Activated naive CD4-positive, alpha-beta T cell treated with anti-CD3 and anti-CD28 coated beads, Interleukin-2, amount 10 ng/mL, durations not matched to agents 7 days and 5 days (primary cell): ENCODE measurements around the gene CDK13.
A peak's percentile ranks its signal among the peaks of the same experiment; 100 is the strongest.
"Not testable (repeated sequence)": the region's sequence is repeated elsewhere in the genome, so short reads cannot be mapped to it uniquely, and the experiment has no call there.

Experiments
- CTCF ChIA-PET: fragments of 350-600 bp; sonication (Branson Sonifier 250); formaldehyde crosslinking; loops from one replicate; lab custom pipeline; 2021; ENCODE audit warnings: antibody characterized with exemption; lab: Charles Lee
- DNase-seq: peaks from one replicate; pipeline ENCODE4 v3.0.0-alpha.2; 2020
- H3K27ac Mint-ChIP-seq: one replicate; pipeline ENCODE4 v1.8.0; 2021; ENCODE audit warnings: mild to moderate bottlenecking, moderate library complexity, mixed read lengths
- H3K27me3 Mint-ChIP-seq: one replicate; pipeline ENCODE4 v1.8.0; 2021; ENCODE audit warnings: mild to moderate bottlenecking, mixed read lengths
- H3K36me3 Mint-ChIP-seq: one replicate; pipeline ENCODE4 v1.8.0; 2021; ENCODE audit warnings: mixed read lengths
- H3K4me1 Mint-ChIP-seq: one replicate; pipeline ENCODE4 v1.8.0; 2021; ENCODE audit warnings: mixed read lengths
- H3K4me3 Mint-ChIP-seq: one replicate; pipeline ENCODE4 v1.8.0; 2021; ENCODE audit warnings: mild to moderate bottlenecking, moderate library complexity, mixed read lengths
- H3K9me3 Mint-ChIP-seq: one replicate; pipeline ENCODE4 v1.8.0; 2021; ENCODE audit warnings: mixed read lengths

Gene CDK13

DNA sequence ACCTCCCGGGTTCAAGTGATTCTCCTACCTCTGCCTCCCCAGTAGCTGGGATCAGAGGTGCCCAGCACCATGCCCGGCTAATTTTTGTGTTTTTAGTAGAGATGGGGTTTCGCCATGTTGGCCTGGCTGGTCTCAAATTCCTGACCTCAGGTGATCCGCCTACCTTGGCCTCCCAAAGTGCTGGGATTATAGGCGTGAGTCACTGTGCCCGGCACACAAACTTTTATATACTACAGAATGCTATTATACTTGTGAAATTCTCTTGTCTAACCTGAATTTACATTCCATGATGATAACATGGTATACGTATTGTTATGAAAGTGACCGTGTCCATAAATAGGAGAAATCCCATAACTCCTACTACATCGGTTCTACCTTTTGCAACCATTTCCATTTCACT is 167.1 kb downstream of the CDK13 start:
- H3K27me3 Mint-ChIP-seq, CTCF ChIA-PET, H3K4me3 Mint-ChIP-seq, H3K36me3 Mint-ChIP-seq, H3K9me3 Mint-ChIP-seq, H3K27ac Mint-ChIP-seq, DNase-seq, H3K4me1 Mint-ChIP-seq: not testable (repeated sequence)

DNA sequence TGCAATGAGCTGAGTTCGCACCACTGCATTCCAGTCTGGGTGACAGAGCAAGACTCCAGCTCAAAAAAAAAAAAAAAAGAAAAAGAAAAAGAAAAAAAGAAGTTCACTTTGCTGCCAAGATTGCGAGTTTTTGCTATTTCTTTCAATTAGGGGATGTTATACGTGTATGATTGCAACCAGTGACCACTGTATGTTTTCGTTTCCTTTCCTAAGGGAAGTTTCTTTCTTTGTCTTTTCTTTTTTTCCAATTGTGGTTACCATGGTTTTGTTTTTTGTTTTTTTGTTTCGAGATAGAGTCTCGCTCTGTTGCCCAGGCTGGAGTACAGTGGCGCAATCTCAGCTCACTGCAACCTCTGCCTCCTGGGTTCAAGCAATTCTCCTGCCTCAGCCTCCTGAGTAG is 168.1 kb downstream of the CDK13 start:
- H3K27ac Mint-ChIP-seq, H3K9me3 Mint-ChIP-seq, CTCF ChIA-PET, H3K36me3 Mint-ChIP-seq, H3K4me1 Mint-ChIP-seq, H3K27me3 Mint-ChIP-seq, DNase-seq, H3K4me3 Mint-ChIP-seq: not testable (repeated sequence)

DNA sequence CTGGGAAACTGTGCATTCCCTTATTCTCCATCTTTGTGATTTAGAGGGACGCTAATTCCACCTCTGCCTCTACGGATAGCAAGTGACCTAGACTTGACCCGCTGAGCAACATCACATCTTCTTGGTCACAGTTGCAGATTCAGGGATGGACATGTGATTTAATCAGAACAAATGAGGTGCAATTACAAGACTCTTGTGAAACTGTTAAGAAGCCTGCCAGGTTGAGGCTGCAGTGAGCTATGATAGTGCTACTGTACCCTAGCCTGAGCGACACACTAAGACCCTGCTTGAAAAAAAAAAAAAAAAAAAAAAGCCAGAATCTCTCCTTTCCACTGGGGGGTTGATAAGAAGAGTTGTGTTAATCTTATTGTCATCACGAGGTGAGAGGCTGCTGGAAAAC is 170.0 kb downstream of the CDK13 start:
- no peak overlapping the region for H3K27ac Mint-ChIP-seq
- CTCF ChIA-PET = no interaction called here
- H3K27me3 Mint-ChIP-seq = no peaks in the 10 kb centered on the region
- H3K4me1 Mint-ChIP-seq = no peaks in the 10 kb centered on the region
- H3K4me3 Mint-ChIP-seq = no peak overlapping the region
- no peaks in the 10 kb centered on the region for H3K9me3 Mint-ChIP-seq
- DNase-seq = no peak
- H3K36me3 Mint-ChIP-seq = no peaks in the 10 kb centered on the region

DNA sequence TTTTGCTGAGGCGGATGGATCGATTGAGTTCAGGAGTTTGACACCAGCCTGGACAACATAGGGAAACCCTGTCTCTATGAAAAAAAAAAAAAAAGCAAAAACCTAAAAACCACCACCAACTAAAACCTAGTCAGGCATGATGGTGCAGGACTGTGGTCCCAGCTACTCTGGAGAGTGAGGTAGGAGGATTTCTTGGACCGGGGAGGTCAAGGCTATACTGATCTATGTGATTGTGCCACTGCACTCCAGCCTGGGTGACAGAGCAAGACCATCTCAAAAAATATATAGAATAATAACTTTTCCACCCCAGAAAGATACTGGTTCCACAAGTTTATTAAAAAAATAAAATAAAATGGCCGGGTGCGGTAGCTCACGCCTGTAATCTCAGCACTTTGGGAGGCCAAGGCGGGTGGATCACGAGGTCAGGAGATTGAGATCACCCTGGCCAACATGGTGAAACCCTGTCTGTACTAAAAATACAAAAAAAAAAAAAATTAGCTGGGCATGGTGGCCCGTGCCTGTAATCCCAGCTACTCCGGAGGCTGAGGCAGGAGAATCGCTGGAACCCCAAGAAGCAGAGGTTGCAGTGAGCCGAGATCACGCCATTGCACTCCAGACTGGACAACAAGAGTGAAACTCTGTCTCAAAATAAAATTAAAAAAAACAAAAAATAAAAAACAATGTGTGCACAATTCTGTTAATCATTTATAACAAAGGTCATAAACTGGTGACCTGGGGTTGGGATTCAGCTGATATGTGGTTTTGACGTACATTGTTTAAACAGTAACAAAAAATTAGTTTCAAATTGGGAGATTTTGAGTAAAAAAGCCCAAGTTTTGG is 172.3 kb downstream of the CDK13 start:
- not testable (repeated sequence) for DNase-seq, H3K27me3 Mint-ChIP-seq, H3K9me3 Mint-ChIP-seq, H3K36me3 Mint-ChIP-seq, H3K27ac Mint-ChIP-seq, H3K4me1 Mint-ChIP-seq, H3K4me3 Mint-ChIP-seq
- CTCF ChIA-PET = interaction anchor here (1.2 kb wide), 1 partner anchor 225 kb away, joined by 4 read pairs; no protein-coding TSS in a partner anchor

DNA sequence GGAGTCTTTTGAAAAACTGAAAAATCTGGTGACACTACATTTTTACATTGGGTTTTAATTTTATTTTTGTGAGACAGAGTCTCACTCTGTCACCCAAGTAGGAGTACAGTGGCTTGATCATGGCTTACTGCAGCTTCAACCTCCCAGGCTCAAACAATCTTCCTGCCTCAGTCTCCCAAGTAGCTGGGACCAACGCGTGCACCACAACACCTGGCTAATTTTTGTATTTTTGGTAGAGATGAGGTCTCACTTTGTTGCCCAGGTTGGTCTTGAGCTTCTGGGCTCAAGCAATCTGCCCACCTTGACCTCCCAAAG is 172.8 kb downstream of the CDK13 start:
- H3K27ac Mint-ChIP-seq = no peak overlapping the region
- no peak overlapping the region for H3K4me3 Mint-ChIP-seq
- CTCF ChIA-PET = interaction anchor here (1.2 kb wide), 1 partner anchor 226 kb away, joined by 4 read pairs; no protein-coding TSS in a partner anchor
- no peaks in the 10 kb centered on the region for H3K4me1 Mint-ChIP-seq
- no peaks in the 10 kb centered on the region for H3K9me3 Mint-ChIP-seq
- no peak for DNase-seq
- peaks cover 2% of the 10 kb centered on the region for H3K36me3 Mint-ChIP-seq
- no peaks in the 10 kb centered on the region for H3K27me3 Mint-ChIP-seq

DNA sequence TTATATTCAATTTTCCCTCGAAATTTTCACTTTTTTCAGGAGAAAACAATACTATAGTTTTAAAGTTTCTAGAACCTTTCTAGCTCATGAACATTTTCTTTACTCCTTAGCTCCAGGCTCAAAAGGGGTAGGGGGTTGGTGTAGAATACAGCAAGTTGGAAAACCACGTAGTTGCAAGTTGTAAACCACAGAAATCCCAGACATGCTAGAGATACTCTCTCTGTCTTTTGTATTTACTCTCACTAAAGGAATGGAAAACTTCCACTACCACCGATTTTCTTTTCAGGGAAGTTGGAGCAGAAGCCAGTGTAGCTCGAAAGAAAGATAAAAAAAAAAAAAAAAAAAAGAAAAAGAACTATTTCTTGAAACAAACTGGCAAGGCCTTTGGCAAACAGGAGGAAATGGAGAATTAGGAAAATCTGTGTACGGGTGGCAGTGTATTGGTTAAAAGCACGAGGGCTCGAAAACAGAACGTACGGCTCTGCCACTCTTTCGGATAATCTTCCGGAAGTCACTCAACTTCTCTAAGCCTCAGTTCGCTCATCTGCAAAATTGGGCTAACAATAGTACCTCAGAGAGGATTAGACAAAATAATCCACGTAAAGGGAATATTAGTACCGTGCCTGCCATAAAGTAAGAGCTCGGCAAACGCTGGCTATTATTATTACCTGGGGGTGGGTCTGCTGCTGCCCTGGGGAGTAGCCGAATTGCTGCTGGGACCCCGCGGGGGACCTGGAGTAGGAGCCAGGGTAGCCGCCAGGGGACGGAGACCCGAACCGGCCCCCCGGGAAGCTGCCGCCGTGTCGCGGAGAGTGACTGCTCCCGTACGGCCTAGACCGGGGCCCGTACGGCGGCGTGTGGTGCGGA is 183.7 kb downstream of the CDK13 start:
- peaks cover 21% of the 10 kb centered on the region for H3K27me3 Mint-ChIP-seq
- H3K9me3 Mint-ChIP-seq = no peaks in the 10 kb centered on the region
- peak; percentile 28 for DNase-seq
- peaks cover 25% of the 10 kb centered on the region for H3K4me1 Mint-ChIP-seq
- H3K27ac Mint-ChIP-seq = peak overlapping the region; percentile 95
- H3K4me3 Mint-ChIP-seq = peak overlapping the region; percentile 92
- H3K36me3 Mint-ChIP-seq = peaks cover 11% of the 10 kb centered on the region
- CTCF ChIA-PET = interaction anchor here (0.8 to 1.8 kb wide), 4 partner anchors 9 to 238 kb away, joined by 3 to 6 read pairs (median 4); no protein-coding TSS in a partner anchor

DNA sequence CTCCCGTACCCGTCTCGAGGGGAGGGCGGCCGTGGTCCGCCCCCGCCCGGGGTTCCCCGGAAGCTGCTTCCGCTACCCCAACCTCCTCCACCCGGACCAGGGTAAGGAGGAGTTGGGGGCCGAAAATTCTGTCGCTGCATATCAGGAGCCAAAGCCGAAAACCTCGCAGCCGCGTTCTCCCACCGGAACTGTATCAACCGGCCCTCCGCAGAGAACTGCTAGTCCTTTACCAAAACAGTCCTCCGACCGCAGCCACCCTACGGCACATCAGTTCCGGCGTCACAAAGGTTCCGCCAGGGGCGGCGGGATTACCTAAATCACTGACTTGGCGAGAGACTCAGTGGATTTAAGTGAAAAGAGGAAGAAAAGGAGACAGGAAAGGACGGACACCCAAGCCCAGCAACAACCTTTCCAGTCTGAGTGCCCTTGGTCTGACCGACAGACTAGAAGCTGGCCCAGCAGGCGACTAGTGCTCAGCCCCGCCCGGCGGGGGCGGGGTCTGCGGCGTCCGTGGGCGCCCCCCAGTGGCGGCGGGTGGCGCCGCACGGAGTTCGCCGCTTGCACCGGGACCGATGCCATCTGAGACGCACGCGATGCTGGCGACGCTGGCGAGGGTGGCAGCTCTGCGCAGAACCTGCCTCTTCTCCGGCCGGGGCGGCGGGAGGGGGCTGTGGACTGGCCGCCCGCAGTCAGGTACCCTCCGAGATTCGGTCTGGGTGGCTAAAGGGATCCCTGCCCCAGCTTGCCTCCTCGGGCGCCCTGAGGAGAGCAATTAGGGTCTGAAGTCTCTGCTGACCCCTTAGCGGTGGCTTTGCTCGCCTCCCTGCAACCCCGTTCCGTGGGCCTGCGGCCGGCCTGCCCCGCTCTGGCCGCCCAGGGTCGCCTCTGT is 184.6 kb downstream of the CDK13 start, which contains the start of the genes MPLKIP and SUGCT:
TSS of gene MPLKIP (minus strand) at position 195 of the 889 bp plus-strand sequence. CDS start at position 140, 55 bp downstream.
TSS of gene SUGCT (plus strand) at position 578 of the 889 bp plus-strand sequence.
- CTCF ChIA-PET = interaction anchor here (0.8 to 1.8 kb wide), 4 partner anchors 10 to 402 kb away, joined by 3 to 6 read pairs (median 4); no protein-coding TSS in a partner anchor
- no peaks in the 10 kb centered on the region for H3K9me3 Mint-ChIP-seq

DNA sequence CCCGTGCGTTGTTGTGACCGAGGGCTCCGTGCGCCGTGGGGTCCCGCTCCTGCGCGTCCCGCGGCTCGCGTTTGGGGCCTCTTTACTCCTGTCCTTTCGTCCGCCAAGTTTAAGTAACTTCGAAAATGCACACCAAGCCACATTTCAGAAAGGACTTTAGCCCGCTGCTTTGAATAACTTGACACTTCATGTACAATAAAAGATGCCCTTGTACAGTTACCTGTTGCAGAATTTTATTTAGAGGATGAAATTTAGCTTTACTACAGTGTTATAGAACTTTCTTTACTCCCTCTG is 185.2 kb downstream of the CDK13 start:
- no peak for DNase-seq
- CTCF ChIA-PET = interaction anchor here (1.2 kb wide), 1 partner anchor 402 kb away, joined by 3 read pairs; no protein-coding TSS in a partner anchor
- H3K27me3 Mint-ChIP-seq = peaks cover 21% of the 10 kb centered on the region
- H3K27ac Mint-ChIP-seq = no peak overlapping the region
- no peaks in the 10 kb centered on the region for H3K9me3 Mint-ChIP-seq
- peaks cover 8% of the 10 kb centered on the region for H3K36me3 Mint-ChIP-seq
- H3K4me3 Mint-ChIP-seq = peak overlapping the region; percentile 68
- peaks cover 23% of the 10 kb centered on the region for H3K4me1 Mint-ChIP-seq

More for the DNA sequence above, 184.6 kb downstream of the CDK13 start, which contains the start of the genes MPLKIP and SUGCT:
- H3K27me3 Mint-ChIP-seq = peaks cover 21% of the 10 kb centered on the region
- peak within 1 kb of the TSS; percentile 92 for H3K4me3 Mint-ChIP-seq
- peak; percentile 87 for DNase-seq
- H3K4me1 Mint-ChIP-seq = peaks cover 23% of the 10 kb centered on the region
- peaks cover 9% of the 10 kb centered on the region for H3K36me3 Mint-ChIP-seq
- H3K27ac Mint-ChIP-seq = peak within 1 kb of the TSS; percentile 95

DNA sequence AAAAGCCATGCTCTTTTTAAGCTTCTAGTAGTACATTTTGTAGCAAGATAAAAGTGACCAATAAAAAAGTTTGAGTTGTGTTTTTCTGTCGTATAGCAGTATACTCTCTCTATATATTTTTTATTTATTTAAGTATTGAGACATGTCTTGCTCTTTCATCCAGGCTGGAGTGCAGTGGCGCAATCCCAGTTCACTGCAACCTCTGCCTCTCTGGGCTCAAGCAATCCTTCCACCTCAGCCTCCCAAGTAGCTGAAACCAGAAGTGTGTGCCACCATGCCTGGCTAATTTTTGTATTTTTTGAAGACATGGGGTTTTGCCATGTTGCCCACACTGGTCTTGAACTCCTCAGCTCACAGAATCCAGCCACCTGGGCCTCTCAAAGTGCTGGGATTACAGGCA is 187.5 kb downstream of the CDK13 start:
- CTCF ChIA-PET = no interaction called here
- Mint-ChIP-seq H3K27me3 (peaks cover 21% of the 10 kb centered on the region), H3K27ac (no peak overlapping the region), H3K4me3 (no peak overlapping the region), H3K36me3 (no peaks in the 10 kb centered on the region), H3K9me3 (no peaks in the 10 kb centered on the region), H3K4me1 (peaks cover 14% of the 10 kb centered on the region)
- no peak for DNase-seq

DNA sequence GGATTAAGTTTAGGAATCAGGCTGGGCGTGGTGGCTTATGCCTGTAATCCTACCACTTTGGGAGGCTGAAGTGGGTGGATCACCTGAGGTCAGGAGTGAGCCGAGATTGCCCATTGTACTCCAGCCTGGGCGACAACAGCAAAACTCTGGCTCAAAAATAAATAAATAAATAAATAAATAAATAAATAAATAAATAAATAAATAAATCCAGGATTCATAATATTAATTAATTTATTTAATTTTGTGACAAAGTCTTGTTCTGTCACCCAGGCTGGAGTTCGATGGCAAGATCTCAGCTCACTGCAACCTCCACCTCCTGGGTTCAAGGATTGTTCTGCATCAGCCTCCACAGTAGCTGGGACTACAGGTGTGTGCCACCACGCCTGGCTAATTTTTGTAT is 188.9 kb downstream of the CDK13 start:
- no peaks in the 10 kb centered on the region for H3K9me3 Mint-ChIP-seq
- H3K27me3 Mint-ChIP-seq = peaks cover 21% of the 10 kb centered on the region
- H3K4me3 Mint-ChIP-seq = no peak overlapping the region
- no peaks in the 10 kb centered on the region for H3K36me3 Mint-ChIP-seq
- H3K4me1 Mint-ChIP-seq = peaks cover 3% of the 10 kb centered on the region
- CTCF ChIA-PET = no interaction called here
- no peak overlapping the region for H3K27ac Mint-ChIP-seq
- no peak for DNase-seq

DNA sequence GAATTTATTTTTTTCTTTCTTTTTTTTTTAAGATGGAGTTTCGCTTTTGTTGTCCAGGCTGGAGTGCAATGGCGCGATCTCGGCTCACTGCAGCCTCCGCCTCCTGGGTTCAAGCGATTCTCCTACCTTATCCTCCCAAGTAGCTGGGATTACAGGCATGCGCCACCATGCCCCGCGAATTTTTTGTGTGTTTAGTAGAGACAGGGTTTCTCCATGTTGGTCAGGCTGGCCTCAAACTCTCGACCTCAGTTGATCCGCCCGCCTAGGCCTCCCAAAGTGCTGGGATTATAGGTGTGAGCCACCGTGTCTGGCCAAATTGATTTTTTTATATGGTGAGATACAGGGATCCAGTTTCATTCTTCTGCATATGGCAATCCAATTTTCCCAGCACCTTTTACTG is 189.8 kb downstream of the CDK13 start:
- H3K4me3 Mint-ChIP-seq, DNase-seq, H3K4me1 Mint-ChIP-seq, H3K36me3 Mint-ChIP-seq, H3K27ac Mint-ChIP-seq, CTCF ChIA-PET, H3K9me3 Mint-ChIP-seq: not testable (repeated sequence)
- peaks cover 21% of the 10 kb centered on the region for H3K27me3 Mint-ChIP-seq

DNA sequence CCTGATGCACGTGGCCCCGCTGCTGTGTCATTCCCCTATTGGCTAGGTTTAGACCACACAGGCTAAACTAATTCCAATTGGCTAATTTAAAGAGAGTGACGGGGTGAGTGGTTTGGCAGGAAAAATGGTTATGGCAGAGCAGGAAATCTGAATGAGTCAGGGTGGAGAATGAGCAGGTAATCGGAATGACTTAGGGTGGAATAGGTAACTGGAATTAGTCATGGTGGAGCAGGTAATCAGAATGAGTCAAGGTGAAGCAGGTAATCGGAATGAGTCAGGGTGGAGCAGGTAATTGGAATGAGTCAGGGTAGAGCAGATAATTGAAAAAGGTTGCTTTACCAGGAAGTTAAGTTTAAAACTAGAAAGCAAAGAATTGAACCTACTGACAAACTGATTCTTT is 191.9 kb downstream of the CDK13 start:
- H3K27ac Mint-ChIP-seq, H3K9me3 Mint-ChIP-seq, H3K4me1 Mint-ChIP-seq, H3K27me3 Mint-ChIP-seq, H3K4me3 Mint-ChIP-seq, H3K36me3 Mint-ChIP-seq, DNase-seq, CTCF ChIA-PET: not testable (repeated sequence)

DNA sequence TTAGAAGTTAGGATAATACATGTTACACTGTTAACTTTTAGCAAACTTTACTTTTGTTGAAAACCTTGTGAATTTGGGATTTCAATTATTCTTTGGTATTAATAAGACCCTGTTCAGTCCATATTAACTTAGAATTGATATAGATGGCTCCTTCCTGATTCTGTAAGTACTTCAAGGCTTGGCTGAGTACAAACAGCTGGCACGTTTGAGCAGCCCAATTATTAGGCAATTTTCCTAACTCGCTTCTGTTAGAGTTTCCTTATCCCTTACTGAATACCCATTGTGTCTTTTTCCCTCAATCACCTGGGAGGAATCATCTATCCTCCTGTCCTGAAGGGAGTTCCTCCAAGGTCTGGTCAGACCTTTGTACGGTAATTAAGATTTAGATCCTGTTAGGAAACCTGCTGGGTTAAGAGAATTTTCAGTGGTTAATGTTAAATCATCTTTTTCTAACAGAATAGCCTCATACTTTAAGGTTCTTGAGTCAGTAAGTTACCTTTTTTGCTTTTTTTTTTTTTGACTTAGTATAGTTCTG is 195.6 kb downstream of the CDK13 start:
- peaks cover 13% of the 10 kb centered on the region for H3K27me3 Mint-ChIP-seq
- DNase-seq, H3K27ac Mint-ChIP-seq, H3K36me3 Mint-ChIP-seq, H3K4me3 Mint-ChIP-seq, H3K9me3 Mint-ChIP-seq, H3K4me1 Mint-ChIP-seq, CTCF ChIA-PET: not testable (repeated sequence)
